Testis (tissue), 2 donors: ENCODE data around the gene EBI3.

ENCODE experiments used
- POLR2A ChIP-seq: fragments of 450-650 bp; IDR thresholded peaks from one replicate; pipeline ENCODE4 v1.6.1; 2017; ENCODE audit warnings: antibody characterized with exemption, mild to moderate bottlenecking, moderate library complexity
- TF ChIP-seq, protein P1 (sequence below), 3 experiments: fragments of 450-650 bp in 2 of 3; fragments of 200-600 bp in 1 of 3; sonication (generic) in 1 of 3; IDR thresholded peaks; one replicate each; pipeline ENCODE4 v1.5.1; 2016 to 2019; ENCODE audit warnings: antibody characterized with exemption in 3 of 3, mild to moderate bottlenecking in 2 of 3, moderate library complexity in 1 of 3

DNA sequence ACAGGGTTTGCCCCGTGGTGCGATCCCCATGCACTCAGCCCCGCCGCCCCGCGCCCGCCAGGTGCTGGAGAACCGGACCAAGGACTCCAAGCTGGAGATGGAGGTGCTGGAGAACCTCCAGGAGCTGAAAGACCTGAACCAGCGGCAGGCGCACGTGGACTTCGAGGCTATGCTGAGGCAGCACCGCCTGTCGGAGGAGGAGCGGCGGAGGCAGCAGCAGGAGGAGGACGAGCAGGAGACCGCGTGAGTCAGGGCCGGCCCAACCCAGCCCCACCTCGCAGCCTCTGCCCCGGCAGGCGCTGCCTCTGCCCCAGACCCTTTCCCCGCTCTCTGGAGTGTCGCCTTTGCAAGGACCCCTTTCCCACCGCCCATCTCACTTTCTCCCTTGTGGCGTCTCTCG, 28.9 kb downstream of the EBI3 start:
- TF ChIP-seq POLR2A: no peak
- TF ChIP-seq, protein P1, sequence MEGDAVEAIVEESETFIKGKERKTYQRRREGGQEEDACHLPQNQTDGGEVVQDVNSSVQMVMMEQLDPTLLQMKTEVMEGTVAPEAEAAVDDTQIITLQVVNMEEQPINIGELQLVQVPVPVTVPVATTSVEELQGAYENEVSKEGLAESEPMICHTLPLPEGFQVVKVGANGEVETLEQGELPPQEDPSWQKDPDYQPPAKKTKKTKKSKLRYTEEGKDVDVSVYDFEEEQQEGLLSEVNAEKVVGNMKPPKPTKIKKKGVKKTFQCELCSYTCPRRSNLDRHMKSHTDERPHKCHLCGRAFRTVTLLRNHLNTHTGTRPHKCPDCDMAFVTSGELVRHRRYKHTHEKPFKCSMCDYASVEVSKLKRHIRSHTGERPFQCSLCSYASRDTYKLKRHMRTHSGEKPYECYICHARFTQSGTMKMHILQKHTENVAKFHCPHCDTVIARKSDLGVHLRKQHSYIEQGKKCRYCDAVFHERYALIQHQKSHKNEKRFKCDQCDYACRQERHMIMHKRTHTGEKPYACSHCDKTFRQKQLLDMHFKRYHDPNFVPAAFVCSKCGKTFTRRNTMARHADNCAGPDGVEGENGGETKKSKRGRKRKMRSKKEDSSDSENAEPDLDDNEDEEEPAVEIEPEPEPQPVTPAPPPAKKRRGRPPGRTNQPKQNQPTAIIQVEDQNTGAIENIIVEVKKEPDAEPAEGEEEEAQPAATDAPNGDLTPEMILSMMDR (IDR thresholded peaks at IDR 0.05): no peak
